ENCODE data around the gene NGFR.
A peak's percentile ranks its signal among the peaks of the same experiment; 100 is the strongest.

GRCh38 chr17:49556223-49556943 is 61.3 kb downstream of the NGFR start:
- peak in 1 of 3 donors; percentile 78 for TF ChIP-seq CTCF (IDR thresholded peaks at IDR 0.05)
- no peak for TF ChIP-seq POLR2A (IDR thresholded peaks at IDR 0.05)

Measured in lower leg skin (tissue), 3 donors.